Measurements from ENCODE around the gene KCNMB4. TPM values are rescaled to one million over a fixed set of nuclear protein-coding genes. Genes with fewer than 3 reads are reported as not detected.
A peak's percentile ranks its signal among the peaks of the same experiment; 100 is the strongest.

KCNMB4 gene
- total RNA-seq (2014; rRNA removed) = 2.6 and 3.0 TPM in 2 replicates
- percentile 39 among the genes with signal in this experiment for Bru-seq, nascent RNA
- BruChase-seq, experiment 1, labeled RNA remaining after a 6-hour chase = percentile 39 among the genes with signal in this experiment
- percentile 46 among the genes with signal in this experiment for BruChase-seq, experiment 2, labeled RNA remaining after a 2-hour chase
- long read RNA-seq, full-length matches to known transcripts = 8 of 13 reads
- long read RNA-seq, partial matches to known transcripts = 0 of 13 reads
- long read RNA-seq, other reads (novel, unspliced or antisense) = 5 of 13 reads

- H3K9me2 ChIP-seq (replicated peaks; ENCODE audit: low read length) = no peaks in the 10 kb centered on the region
- peak within 1 kb of the TSS; percentile 86 for H2AFZ ChIP-seq (ENCODE audit: low read length)
- BruUV-seq (replicated peaks) = no TSS peak
- CTCF ChIA-PET = no interaction called here
- intact Hi-C loops (cut with micrococcal nuclease) = loop anchor here (5.0 to 10.0 kb wide), 4 partner anchors 124 to 461 kb away; partner anchors contain the start of gene CNOT2
- H4K20me1 ChIP-seq (ENCODE audit: low read length) = no peaks in the 10 kb centered on the region
- peak within 1 kb of the TSS; percentile 79 for H3K4me3 ChIP-seq (ENCODE audit: low read length)
- no peaks in the 10 kb centered on the region for H3K9me3 ChIP-seq (ENCODE audit: low read length)
- TF ChIP-seq EZH2phosphoT487 (IDR thresholded peaks at IDR 0.05; ENCODE audit: borderline replicate concordance, low read length) (no peak), CTCF (conservative IDR thresholded peaks at IDR 0.05; ENCODE audit: low read depth, low read length) (no peak), EZH2 (IDR thresholded peaks at IDR 0.05; ENCODE audit: low read length, unreplicated experiment) (no peak)
- no peak within 1 kb of the TSS for H3K27ac ChIP-seq (ENCODE audit: low read length)
- POLR2A ChIA-PET (ENCODE audit: unreplicated experiment) = interaction anchor here (0.7 kb wide), 1 partner anchor 9 kb away, joined by 3 read pairs; no protein-coding TSS in a partner anchor
- peak within 1 kb of the TSS; percentile 11; the same call in 1 of the 2 replicates for H3K9ac ChIP-seq (ENCODE audit: low read length)
- no peaks in the 10 kb centered on the region for H3K36me3 ChIP-seq (ENCODE audit: low read depth, low read length)
- ATAC-seq (peak; percentile 76), DNase-seq (peak; percentile 74)
- no peaks in the 10 kb centered on the region for H3K27me3 ChIP-seq (ENCODE audit: low read length)
- peak within 1 kb of the TSS; percentile 90 for H3K4me2 ChIP-seq (ENCODE audit: low read length)
- peaks cover 20% of the 10 kb centered on the region for H3K4me1 ChIP-seq (ENCODE audit: insufficient read depth, low read length)
- no peaks in the 10 kb centered on the region for H3K79me2 ChIP-seq (ENCODE audit: low read length)
- H3F3A ChIP-seq (ENCODE audit: low read length, unreplicated experiment) = no peaks in the 10 kb centered on the region
Observed at GRCh38 chr12:70365648-70366518, at the start of gene KCNMB4. KCNMB4 (plus strand) TSS chr12:70366290; CDS start chr12:70366735, 445 bp downstream.

GRCh38 chr12:70317781-70318180 is 48.3 kb upstream of the KCNMB4 start:
- H3K27ac ChIP-seq (ENCODE audit: low read length) = no peak overlapping the region
- H3K36me3 ChIP-seq (ENCODE audit: low read depth, low read length) = peaks cover 3% of the 10 kb centered on the region; the same call in 1 of the 2 replicates
- H4K20me1 ChIP-seq (ENCODE audit: low read length) = no peaks in the 10 kb centered on the region
- ATAC-seq (no peak), DNase-seq (no peak)
- H3K9me2 ChIP-seq (replicated peaks; ENCODE audit: low read length) = no peaks in the 10 kb centered on the region
- TF ChIP-seq CTCF (conservative IDR thresholded peaks at IDR 0.05; ENCODE audit: low read depth, low read length) = no peak
- ChIA-PET CTCF (no interaction called here), POLR2A (ENCODE audit: unreplicated experiment) (no interaction called here)
- no peak overlapping the region for H2AFZ ChIP-seq (ENCODE audit: low read length)
- H3K9me3 ChIP-seq (ENCODE audit: low read length) = no peaks in the 10 kb centered on the region
- no peak overlapping the region for H3K9ac ChIP-seq (ENCODE audit: low read length)
- no peaks in the 10 kb centered on the region for H3K27me3 ChIP-seq (ENCODE audit: low read length)
- no TSS peak for BruUV-seq (replicated peaks)
- H3F3A ChIP-seq (ENCODE audit: low read length, unreplicated experiment) = no peaks in the 10 kb centered on the region
- intact Hi-C loops (cut with micrococcal nuclease) = no loop called here
- H3K4me3 ChIP-seq (ENCODE audit: low read length) = no peak overlapping the region
- H3K4me2 ChIP-seq (ENCODE audit: low read length) = no peak overlapping the region
- 0 out of 2 replicates have a peak, but pooled peaks cover 7% of the 10 kb centered on the region for H3K79me2 ChIP-seq (ENCODE audit: low read length)
- H3K4me1 ChIP-seq (ENCODE audit: insufficient read depth, low read length) = no peaks in the 10 kb centered on the region

Data from PC-3 (cell line).